ENCODE results near the gene HSPA6. TPM values are rescaled to one million over a fixed set of nuclear protein-coding genes. Genes with fewer than 3 reads are reported as not detected.
"Not testable (repeated sequence)": the region's sequence is repeated elsewhere in the genome, so short reads cannot be mapped to it uniquely, and the experiment has no call there.

Gene HSPA6
- total RNA-seq, 1 donor from 2014 or later, result 0.99 TPM

DNA sequence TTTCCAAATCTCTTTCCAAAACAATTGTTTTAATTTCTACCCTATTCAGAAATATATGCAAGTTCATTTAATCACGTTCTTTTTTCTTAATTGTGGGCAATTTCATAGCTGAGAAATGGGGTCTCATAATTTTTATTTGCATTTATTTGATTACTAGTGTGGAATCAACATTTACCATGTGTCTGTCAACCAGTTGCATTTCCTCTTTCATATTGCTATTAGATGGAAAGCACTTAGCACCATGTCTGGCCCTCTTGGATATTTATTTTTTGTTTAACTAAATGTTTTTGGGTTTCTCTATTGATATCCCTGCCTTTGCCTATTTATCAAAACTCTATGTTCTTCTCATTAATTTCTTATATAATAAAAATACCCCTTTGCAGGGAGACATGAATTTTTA lies 39.2 kb downstream of the HSPA6 start:
- intact Hi-C loops (cut with micrococcal nuclease); H3K36me3 Mint-ChIP-seq (ENCODE audit: low read depth); H3K27ac Mint-ChIP-seq; DNase-seq (ENCODE audit: low spot score); H3K9me3 Mint-ChIP-seq; H3K4me3 Mint-ChIP-seq; H3K27me3 Mint-ChIP-seq (ENCODE audit: insufficient read depth): not testable (repeated sequence)
- peaks cover 17% of the 10 kb centered on the region for H3K4me1 Mint-ChIP-seq (ENCODE audit: low read depth)

DNA sequence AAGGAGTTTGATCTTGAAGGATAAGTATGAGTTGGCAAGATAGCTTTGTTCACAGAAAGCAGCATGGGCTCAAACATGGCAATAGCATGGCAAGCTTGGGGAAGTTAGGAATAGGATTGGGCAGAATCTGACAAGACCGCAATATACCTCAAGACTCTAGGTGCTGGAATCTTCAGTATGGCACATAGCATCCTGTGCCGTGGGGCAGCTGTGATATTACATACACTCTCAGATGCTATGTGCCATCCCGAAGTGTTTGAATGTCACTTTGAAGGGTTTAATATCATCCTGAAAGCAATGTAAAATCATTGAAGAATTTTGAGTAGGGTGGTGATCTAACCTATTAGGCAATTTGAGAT lies 42.2 kb downstream of the HSPA6 start:
- H3K36me3 Mint-ChIP-seq (ENCODE audit: low read depth); H3K27ac Mint-ChIP-seq; H3K9me3 Mint-ChIP-seq; H3K4me1 Mint-ChIP-seq (ENCODE audit: low read depth); H3K4me3 Mint-ChIP-seq; DNase-seq (ENCODE audit: low spot score): not testable (repeated sequence)
- intact Hi-C loops (cut with micrococcal nuclease), result loop anchor here (1.0 kb wide), 1 partner anchor 175 kb away; no protein-coding TSS in a partner anchor
- peaks cover 17% of the 10 kb centered on the region for H3K27me3 Mint-ChIP-seq (ENCODE audit: insufficient read depth)

DNA sequence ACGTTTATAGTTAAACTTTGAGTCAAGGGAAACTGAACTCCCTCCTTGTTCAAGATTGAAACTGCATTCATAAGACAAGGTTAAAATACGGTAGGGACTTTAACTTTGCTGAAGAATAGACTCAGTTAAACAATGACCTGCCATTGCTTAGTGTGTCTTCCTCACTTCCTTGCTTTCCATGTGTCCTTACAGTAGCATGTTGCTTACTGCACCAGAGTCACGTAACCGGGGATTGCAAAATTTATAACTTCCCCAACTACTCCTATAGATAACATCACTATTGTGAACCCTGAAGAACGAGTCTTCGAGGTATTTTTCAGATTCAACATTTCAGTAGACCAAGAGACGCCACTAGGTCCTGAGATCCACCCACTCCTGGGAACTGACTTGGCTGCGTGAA lies 47.4 kb downstream of the HSPA6 start:
- H3K4me3 Mint-ChIP-seq; DNase-seq (ENCODE audit: low spot score); intact Hi-C loops (cut with micrococcal nuclease); H3K27ac Mint-ChIP-seq; H3K9me3 Mint-ChIP-seq; H3K4me1 Mint-ChIP-seq (ENCODE audit: low read depth); H3K36me3 Mint-ChIP-seq (ENCODE audit: low read depth): not testable (repeated sequence)
- peaks cover 17% of the 10 kb centered on the region for H3K27me3 Mint-ChIP-seq (ENCODE audit: insufficient read depth)

Other genes with a start within 250 kb of the HSPA6 start
- 3.0 and 4.0 TPM in 2 replicates for gene MPZ, start 214.6 kb upstream of the HSPA6 start, total RNA-seq
- gene SDHC, start 210.2 kb upstream of the HSPA6 start, total RNA-seq, result 157 and 162 TPM in 2 replicates
- gene CFAP126, start 156.7 kb upstream of the HSPA6 start, total RNA-seq, result not detected in 2 replicates
- not detected in 2 replicates for gene FCGR2A, start 19.1 kb upstream of the HSPA6 start, total RNA-seq
- not detected in 2 replicates for gene FCGR3A, start 25.3 kb downstream of the HSPA6 start, total RNA-seq
- not detected in 2 replicates for gene FCGR3B, start 106.6 kb downstream of the HSPA6 start, total RNA-seq
- gene FCGR2B, start 138.6 kb downstream of the HSPA6 start, total RNA-seq, result not detected in 2 replicates
- gene FCRLA, start 182.7 kb downstream of the HSPA6 start, total RNA-seq, result not detected in 2 replicates
- not detected in 2 replicates for gene FCRLB, start 197.0 kb downstream of the HSPA6 start, total RNA-seq
- 34.1 and 36.0 TPM in 2 replicates for gene DUSP12, start 225.2 kb downstream of the HSPA6 start, total RNA-seq
- gene ATF6, start 241.8 kb downstream of the HSPA6 start, total RNA-seq, result 23.9 and 25.5 TPM in 2 replicates

All from activated T-helper 1 cell treated with anti-CD3 and anti-CD28 coated beads, Interleukin-12 subunit alpha, Interleukin-12 subunit beta, Interleukin-2, Interleukin-4 antibody, amounts not matched to agents 30 ng/mL and 10 ng/mL and 1 ng/mL, durations not matched to agents 14 hours and 24 hours and 36 hours (primary cell).